Rectal smooth muscle tissue (tissue), 1 donor: ENCODE measurements around the gene FSTL4.

ENCODE experiments used
- H3K27ac ChIP-seq: one replicate; pipeline ENCODE4 v1.7.0; 2013; ENCODE audit warnings: low read depth, low read length, inconsistent platforms
- H3K27me3 ChIP-seq: one replicate; pipeline ENCODE4 v1.7.0; 2013; ENCODE audit warnings: low read length; ENCODE audit not compliant: control insufficient read depth, insufficient read depth
- H3K36me3 ChIP-seq: one replicate; pipeline ENCODE4 v1.7.0; 2013; ENCODE audit warnings: low read length; ENCODE audit not compliant: control insufficient read depth, insufficient read depth
- H3K4me1 ChIP-seq: one replicate; pipeline ENCODE4 v1.7.0; 2013; ENCODE audit warnings: low read length; ENCODE audit not compliant: control insufficient read depth, insufficient read depth
- H3K4me3 ChIP-seq: one replicate; pipeline ENCODE4 v1.7.0; 2013; ENCODE audit warnings: low read length
- H3K9ac ChIP-seq: one replicate; pipeline ENCODE4 v1.7.0; 2013; ENCODE audit warnings: low read length

FSTL4 gene

GRCh38 chr5:133384120-133384855 is 228.1 kb downstream of the FSTL4 start:
- Histone ChIP-seq H3K27me3 (no peaks in the 10 kb centered on the region), H3K9ac (no peak overlapping the region), H3K4me1 (no peaks in the 10 kb centered on the region), H3K4me3 (no peak overlapping the region), H3K27ac (no peak overlapping the region), H3K36me3 (no peaks in the 10 kb centered on the region)

DNA sequence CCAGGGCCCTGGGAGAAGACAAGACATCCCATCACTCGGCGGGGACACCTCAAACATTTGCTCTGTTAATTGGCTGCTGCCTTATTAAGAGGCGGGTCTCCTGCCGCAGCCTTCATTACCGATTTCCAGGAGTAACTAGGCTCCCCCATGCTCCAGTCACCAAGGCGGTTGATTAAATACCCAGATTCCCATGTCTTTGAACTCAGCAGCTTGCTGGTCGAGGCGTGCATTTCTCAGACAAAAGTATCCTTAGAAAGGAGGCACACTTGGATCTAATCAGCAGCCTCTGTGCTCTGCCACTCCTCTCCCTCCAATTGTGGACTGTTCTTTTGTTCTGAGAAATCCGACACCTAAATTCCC is 228.8 kb downstream of the FSTL4 start:
- Histone ChIP-seq H3K4me1 (no peaks in the 10 kb centered on the region), H3K9ac (no peak overlapping the region), H3K27me3 (no peaks in the 10 kb centered on the region), H3K36me3 (no peaks in the 10 kb centered on the region), H3K27ac (no peak overlapping the region), H3K4me3 (no peak overlapping the region)

DNA sequence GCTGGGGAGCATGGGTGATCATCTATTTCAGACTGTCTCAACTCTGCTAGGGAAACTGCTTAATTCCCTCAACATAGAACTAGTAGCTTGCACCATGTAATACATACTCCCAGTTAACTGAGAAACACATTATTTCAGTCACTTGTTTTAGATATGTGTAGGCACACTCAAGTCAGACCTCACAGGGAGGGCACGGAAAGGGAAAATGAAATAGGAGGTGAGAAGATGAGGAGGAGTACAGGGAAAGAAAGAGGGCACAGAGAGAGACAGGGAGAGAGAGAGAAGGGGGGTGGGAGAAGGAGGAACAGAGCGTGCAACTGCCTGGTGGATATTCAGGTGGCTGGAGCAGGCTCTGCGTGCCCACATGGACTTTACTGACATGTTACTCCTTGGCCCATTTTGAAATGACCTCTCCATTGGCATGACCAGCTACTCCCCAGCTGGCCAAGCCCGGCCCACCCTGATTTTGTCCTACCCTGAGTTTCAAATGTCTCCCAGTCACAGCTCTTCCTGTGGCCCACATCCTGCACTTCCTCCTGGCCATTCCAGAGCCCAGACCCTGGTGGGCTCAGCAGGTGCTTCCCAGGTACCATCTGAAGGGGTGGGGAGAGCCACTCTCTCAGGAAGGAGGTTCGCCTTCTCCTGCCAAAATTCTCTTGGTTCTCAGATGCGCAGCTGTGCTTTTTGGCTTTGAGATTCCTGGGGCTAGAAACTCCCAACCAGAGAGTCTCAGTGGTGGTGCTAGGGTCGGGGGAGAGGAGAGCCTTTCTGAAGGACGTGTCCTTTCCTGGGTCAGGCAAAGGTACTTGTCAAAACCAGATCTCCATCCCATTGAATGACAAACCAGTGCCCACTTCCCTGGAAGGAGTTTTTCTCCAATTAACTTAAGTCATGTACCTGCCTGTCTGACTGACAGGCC is 229.4 kb downstream of the FSTL4 start:
- Histone ChIP-seq H3K9ac (no peak overlapping the region), H3K27ac (no peak overlapping the region), H3K36me3 (no peaks in the 10 kb centered on the region), H3K4me1 (no peaks in the 10 kb centered on the region), H3K27me3 (no peaks in the 10 kb centered on the region), H3K4me3 (no peak overlapping the region)

- no peak overlapping the region for H3K4me3 ChIP-seq
- no peaks in the 10 kb centered on the region for H3K36me3 ChIP-seq
- no peak overlapping the region for H3K9ac ChIP-seq
- no peaks in the 10 kb centered on the region for H3K4me1 ChIP-seq
- H3K27ac ChIP-seq, result no peak overlapping the region
- H3K27me3 ChIP-seq, result no peaks in the 10 kb centered on the region
These were observed 230.6 kb downstream of the FSTL4 start for GRCh38 chr5:133381571-133382365.

GRCh38 chr5:133381041-133381440 is 231.3 kb downstream of the FSTL4 start:
- no peak overlapping the region for H3K27ac ChIP-seq
- H3K4me1 ChIP-seq, result no peaks in the 10 kb centered on the region
- no peak overlapping the region for H3K4me3 ChIP-seq
- no peaks in the 10 kb centered on the region for H3K36me3 ChIP-seq
- no peaks in the 10 kb centered on the region for H3K27me3 ChIP-seq
- H3K9ac ChIP-seq, result no peak overlapping the region

- Histone ChIP-seq H3K4me3 (no peak overlapping the region), H3K27me3 (no peaks in the 10 kb centered on the region), H3K36me3 (no peaks in the 10 kb centered on the region), H3K9ac (no peak overlapping the region), H3K4me1 (no peaks in the 10 kb centered on the region), H3K27ac (no peak overlapping the region)
These were observed 234.6 kb downstream of the FSTL4 start for GRCh38 chr5:133377736-133378135.

GRCh38 chr5:133376986-133377385 is 235.4 kb downstream of the FSTL4 start:
- Histone ChIP-seq H3K9ac (no peak overlapping the region), H3K4me3 (no peak overlapping the region), H3K36me3 (no peaks in the 10 kb centered on the region), H3K27me3 (no peaks in the 10 kb centered on the region), H3K4me1 (no peaks in the 10 kb centered on the region), H3K27ac (no peak overlapping the region)

- H3K9ac ChIP-seq, result no peak overlapping the region
- no peaks in the 10 kb centered on the region for H3K36me3 ChIP-seq
- peaks cover 1% of the 10 kb centered on the region for H3K27me3 ChIP-seq
- H3K4me3 ChIP-seq, result no peak overlapping the region
- no peak overlapping the region for H3K27ac ChIP-seq
- H3K4me1 ChIP-seq, result no peaks in the 10 kb centered on the region
These were observed 239.0 kb downstream of the FSTL4 start for GRCh38 chr5:133373121-133373870.

GRCh38 chr5:133372293-133372937 is 239.9 kb downstream of the FSTL4 start:
- Histone ChIP-seq H3K27me3 (peaks cover 1% of the 10 kb centered on the region), H3K36me3 (no peaks in the 10 kb centered on the region), H3K27ac (no peak overlapping the region), H3K9ac (no peak overlapping the region), H3K4me1 (no peaks in the 10 kb centered on the region), H3K4me3 (no peak overlapping the region)

DNA sequence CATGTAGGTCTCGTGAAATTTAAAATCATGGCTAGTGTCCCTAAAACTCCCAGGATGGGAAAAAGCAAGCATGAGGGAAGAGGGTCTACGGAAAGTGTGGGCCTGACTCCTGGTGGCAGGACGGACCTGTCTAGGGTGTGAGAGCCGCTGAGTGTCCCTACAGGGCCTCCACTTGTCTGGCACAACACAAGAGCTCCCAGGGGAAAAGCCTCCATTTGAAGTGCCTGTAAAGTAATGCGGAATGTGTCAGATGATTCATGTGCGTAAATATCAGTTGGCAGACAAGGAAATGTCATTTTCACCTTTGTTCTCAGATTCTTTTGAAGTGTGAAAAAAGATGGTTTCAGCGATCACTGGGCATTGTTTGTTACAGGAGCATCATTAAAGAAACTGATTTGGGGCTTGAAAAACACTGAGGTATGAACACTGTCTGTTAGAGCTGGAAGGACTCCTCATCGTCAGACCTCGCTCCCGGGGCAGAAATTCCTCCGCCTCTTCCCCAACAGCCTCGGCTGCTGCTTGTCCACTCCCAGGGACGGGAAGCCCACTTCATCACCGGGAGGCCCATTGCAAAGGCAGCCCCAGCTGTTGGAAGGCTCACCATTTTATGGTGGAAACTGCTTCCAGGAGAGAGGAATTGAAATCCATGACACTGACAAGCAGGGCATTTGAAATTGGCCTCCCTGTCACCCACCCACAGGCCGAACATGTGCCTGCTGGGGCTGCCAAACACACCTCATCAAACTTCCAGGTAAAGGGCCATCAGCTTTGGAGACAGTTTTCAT is 240.8 kb downstream of the FSTL4 start:
- Histone ChIP-seq H3K36me3 (no peaks in the 10 kb centered on the region), H3K4me3 (no peak overlapping the region), H3K9ac (no peak overlapping the region), H3K27ac (no peak overlapping the region), H3K4me1 (no peaks in the 10 kb centered on the region), H3K27me3 (peaks cover 1% of the 10 kb centered on the region)

DNA sequence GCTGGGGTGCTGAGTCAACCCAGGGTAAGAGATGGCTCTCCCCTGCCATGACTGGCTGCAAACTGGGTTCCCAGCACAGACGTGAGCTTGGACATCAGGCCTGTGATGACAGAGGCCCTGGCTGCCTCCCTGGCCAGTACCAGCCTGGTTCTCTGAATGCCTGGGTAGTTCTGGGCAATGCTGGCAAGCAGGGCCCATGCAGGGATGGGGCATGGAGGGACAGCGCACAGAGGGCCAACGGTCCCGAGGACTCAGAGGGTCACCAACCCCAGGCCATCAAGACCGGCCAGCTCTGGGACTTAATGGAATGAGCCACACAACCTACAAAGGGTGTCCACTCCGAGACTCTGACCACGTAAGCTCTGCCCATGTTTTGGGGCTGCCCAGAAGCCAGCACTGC is 241.4 kb downstream of the FSTL4 start:
- Histone ChIP-seq H3K36me3 (no peaks in the 10 kb centered on the region), H3K4me3 (no peak overlapping the region), H3K27me3 (peaks cover 4% of the 10 kb centered on the region), H3K27ac (no peak overlapping the region), H3K9ac (no peak overlapping the region), H3K4me1 (no peaks in the 10 kb centered on the region)
